K562 (cell line): Measurements from ENCODE around the gene CACNA1C. TPM values are rescaled to one million over a fixed set of nuclear protein-coding genes. Genes with fewer than 3 reads are reported as not detected.

ENCODE experiments used
- ATAC-seq: fragments of 200-7000 bp; cut with Tn5 transposase; 3 replicates; pipeline ENCODE4 v1.9.1; 2020; ENCODE audit warnings: moderate library complexity
- BruUV-seq: library from RNA; stranded (reverse); fragments of 400-500 nt; replicated peaks from 2 replicates; lab custom pipeline; 2021; lab: Mats Ljungman, UMichigan
- CTCF ChIA-PET: fragments of 300-600 bp; formaldehyde crosslinking; extraction: SDS; loops from one replicate; lab custom pipeline; 2021; ENCODE audit warnings: low intra/inter-chr PET ratio; lab: Yijun Ruan, JAX
- POLR2A ChIA-PET: fragments of 300-600, 350-650 bp; sonication (Branson Sonifier 250); formaldehyde crosslinking; extraction: SDS; loops from one replicate; lab custom pipeline; 2021; ENCODE audit warnings: antibody characterized with exemption, inconsistent platforms; lab: Yijun Ruan, JAX
- DNase-seq, 4 experiments: peaks; one replicate each; pipeline versions ENCODE4 v3.0.0 to v3.0.0-alpha.2; 2011 to 2018; ENCODE audit warnings: low spot score in 3 of 4, mixed read lengths in 3 of 4; ENCODE audit errors: extremely low read depth in 1 of 4
- FAIRE-seq: peaks from 2 replicates; lab custom pipeline; 2011; peaks lifted over from hg19 to GRCh38; lab: Jason Lieb, UNC
- H2AFZ ChIP-seq: 2 replicates; pipeline ENCODE4 v1.6.0; 2011; ENCODE audit warnings: low read depth, low read length, control low read depth, inconsistent platforms
- H3K27ac ChIP-seq: fragments of 200-600 bp; 3 replicates; pipeline ENCODE4 v1.8.0; 2011; ENCODE audit warnings: low read depth, mild to moderate bottlenecking, control low read depth, inconsistent platforms, low read length, moderate library complexity, mixed read lengths; ENCODE audit errors: extremely low read depth
- H3K27me3 ChIP-seq, 2 experiments: fragments of 300-600 bp in 1 of 2; 2 replicates in 1 of 2; 3 replicates in 1 of 2; pipeline versions ENCODE4 v1.6.0 to v1.8.0; 2011; ENCODE audit warnings: inconsistent platforms in 2 of 2, low read length in 2 of 2, mild to moderate bottlenecking in 1 of 2, mixed read lengths in 1 of 2, moderate library complexity in 1 of 2; ENCODE audit not compliant: control insufficient read depth in 2 of 2, insufficient read depth in 2 of 2
- H3K36me3 ChIP-seq: fragments of 300-600 bp; 3 replicates; pipeline ENCODE4 v1.8.0; 2011; ENCODE audit warnings: mild to moderate bottlenecking, low read length, inconsistent platforms; ENCODE audit not compliant: control insufficient read depth, insufficient read depth
- H3K4me1 ChIP-seq, 2 experiments: fragments of 200-600 bp in 1 of 2; replicated peaks in 1 of 2; 2 replicates in 1 of 2; 3 replicates in 1 of 2; pipeline versions ENCODE4 v1.5.1 to v1.8.0; 2011; ENCODE audit warnings: inconsistent platforms in 2 of 2, low read length in 2 of 2, mild to moderate bottlenecking in 1 of 2, mixed read lengths in 1 of 2, moderate library complexity in 1 of 2; ENCODE audit not compliant: control insufficient read depth in 2 of 2, insufficient read depth in 2 of 2
- H3K4me2 ChIP-seq: 2 replicates; pipeline ENCODE4 v1.6.1; 2011; ENCODE audit warnings: low read length, control low read depth, inconsistent platforms, mixed read lengths; ENCODE audit not compliant: insufficient read depth
- H3K4me3 ChIP-seq: fragments of 200-600 bp; sonication (generic), shearing (Covaris generic); 2 replicates; pipeline ENCODE4 v1.5.1; 2016; ENCODE audit warnings: control low read depth, inconsistent platforms
- H3K79me2 ChIP-seq: fragments of 200-600 bp; 3 replicates; pipeline ENCODE4 v1.8.0; 2011; ENCODE audit warnings: low read length, inconsistent platforms; ENCODE audit not compliant: control insufficient read depth, insufficient read depth
- H3K9ac ChIP-seq, 2 experiments: 2 replicates each; pipeline versions ENCODE4 v1.6.0 to v1.6.1; 2011; ENCODE audit warnings: low read depth in 2 of 2, low read length in 2 of 2, control low read depth in 1 of 2, inconsistent platforms in 1 of 2, mild to moderate bottlenecking in 1 of 2, mixed read lengths in 1 of 2; ENCODE audit not compliant: insufficient read depth in 1 of 2
- H3K9me1 ChIP-seq: one replicate; pipeline ENCODE4 v1.6.0; 2011; ENCODE audit warnings: inconsistent platforms, mild to moderate bottlenecking, low read length, moderate library complexity; ENCODE audit not compliant: control insufficient read depth, insufficient read depth
- H3K9me3 ChIP-seq: replicated peaks from 2 replicates; pipeline ENCODE4 v1.5.1; 2011; ENCODE audit warnings: low read depth, low read length, inconsistent platforms; ENCODE audit not compliant: control insufficient read depth, insufficient read depth
- H4K20me1 ChIP-seq: replicated peaks from 2 replicates; pipeline ENCODE4 v1.6.1; 2011; ENCODE audit warnings: low read length, inconsistent platforms, mixed read lengths; ENCODE audit not compliant: control insufficient read depth, insufficient read depth
- ASH1L ChIP-seq: fragments of 450-650 bp; IDR thresholded peaks from 2 replicates; pipeline ENCODE4 v1.6.1; 2018; ENCODE audit warnings: borderline replicate concordance, mild to moderate bottlenecking, low read depth; ENCODE audit not compliant: partially characterized antibody
- CUX1 ChIP-seq: fragments of 200-800 bp; sonication (Bioruptor generic); IDR thresholded peaks from 2 replicates; pipeline ENCODE4 v1.6.1; 2016; ENCODE audit warnings: missing genetic modification characterization, missing compliant biosample characterization
- E2F1 ChIP-seq: sonication (generic); formaldehyde crosslinking; IDR thresholded peaks from 2 replicates; pipeline ENCODE4 v1.8.1; 2023; ENCODE audit warnings: mild to moderate bottlenecking, missing genetic modification reagents, moderate library complexity
- ESRRA ChIP-seq: fragments of 450-650 bp; IDR thresholded peaks from 2 replicates; pipeline ENCODE4 v1.6.1; 2014; ENCODE audit warnings: low read depth, mild to moderate bottlenecking, moderate library complexity, borderline replicate concordance
- PHB ChIP-seq: fragments of 250-450 bp; sonication (Bioruptor Pico); IDR thresholded peaks from 2 replicates; pipeline ENCODE4 v1.5.0; 2021
- RFX1 ChIP-seq: fragments of 450-650 bp; IDR thresholded peaks from 2 replicates; pipeline ENCODE4 v1.6.1; 2016; ENCODE audit warnings: mild to moderate bottlenecking, moderate library complexity
- U2AF2 ChIP-seq: fragments of 200-400 bp; formaldehyde crosslinking; optimal IDR thresholded peaks from 2 replicates; pipeline ENCODE3; 2017; ENCODE audit warnings: low read depth, mild to moderate bottlenecking, low read length
- ZBTB26 ChIP-seq: fragments of 450-650 bp; formaldehyde crosslinking; IDR thresholded peaks from 2 replicates; pipeline ENCODE4 v1.4.0; 2022; ENCODE audit warnings: missing genetic modification characterization
- ZNF445 ChIP-seq: fragments of 250-450 bp; sonication (Bioruptor Pico); IDR thresholded peaks from 2 replicates; pipeline ENCODE4 v1.4.0; 2020; ENCODE audit warnings: low read depth, mild to moderate bottlenecking, moderate library complexity
- ZNF589 ChIP-seq: fragments of 200-800 bp; sonication (Bioruptor generic); IDR thresholded peaks from 2 replicates; pipeline ENCODE4 v1.6.1; 2016; ENCODE audit warnings: low read depth, missing genetic modification characterization, missing compliant biosample characterization
- ZNF785 ChIP-seq: fragments of 250-450 bp; sonication (Bioruptor Pico); IDR thresholded peaks from 2 replicates; pipeline ENCODE4 v1.4.0; 2020; ENCODE audit warnings: mild to moderate bottlenecking
- whole genome bisulfite sequencing: fragments of 100-300 bp; shearing (Covaris generic); methylation state at CpG from one replicate; pipeline ENCODE4 v1.1.6; 2016; ENCODE audit warnings: low coverage, mixed read lengths; ENCODE audit not compliant: insufficient coverage; ENCODE audit errors: missing lambda C conversion rate; 5-methylcytosine and 5-hydroxymethylcytosine counted together
- in situ Hi-C: fragments of 300-500 bp; cut with MboI; formaldehyde crosslinking; loops from 4 replicates; pipeline ENCODE4 v1.15.0; 2018; ENCODE audit warnings: inconsistent platforms, mixed read lengths
- intact Hi-C: fragments of 100-400 bp; cut with micrococcal nuclease; formaldehyde crosslinking; loops from 2 replicates; pipeline ENCODE4 v1.14.2; 2022
- polyA plus RNA-seq, 8 experiments: library from polyadenylated mRNA; depleted of rRNA in 4 of 8; stranded (reverse) in 5 of 8; unstranded in 3 of 8; fragments of >200 nt; fragmentation: Nextera tagmentation in 2 of 8; fragmentation: Illumina TruSeq in 1 of 8; extraction: Ambion mirVana in 2 of 8; extraction: Trizol in 1 of 8; gene quantifications; 2 replicates each; pipeline versions ENCODE4 v1.2.1 to v1.2.3, GENCODE V29; 2011 to 2014; ENCODE audit warnings: inconsistent platforms in 1 of 8, missing spikeins in 1 of 8
- total RNA-seq, 7 experiments: library from RNA; depleted of rRNA in 6 of 7; stranded (reverse); fragments of >200 nt in 6 of 7; fragmentation: Illumina TruSeq in 2 of 7; extraction: Trizol in 2 of 7; gene quantifications; 2 replicates each; pipeline versions ENCODE4 v1.2.1 to v1.2.3, GENCODE V29; 2011 to 2021; ENCODE audit warnings: low replicate concordance in 1 of 7
- TF ChIP-seq, protein P1 (sequence below): fragments of 250-450 bp; sonication (Bioruptor Pico); IDR thresholded peaks from 2 replicates; pipeline ENCODE4 v1.9.0; 2021; ENCODE audit warnings: mild to moderate bottlenecking, inconsistent platforms

CACNA1C gene
- total and polyA plus RNA-seq, 9 of the 15 experiments (the other 6 are each of a cell fraction or from before 2014, with no cell fraction given) = not detected

DNA sequence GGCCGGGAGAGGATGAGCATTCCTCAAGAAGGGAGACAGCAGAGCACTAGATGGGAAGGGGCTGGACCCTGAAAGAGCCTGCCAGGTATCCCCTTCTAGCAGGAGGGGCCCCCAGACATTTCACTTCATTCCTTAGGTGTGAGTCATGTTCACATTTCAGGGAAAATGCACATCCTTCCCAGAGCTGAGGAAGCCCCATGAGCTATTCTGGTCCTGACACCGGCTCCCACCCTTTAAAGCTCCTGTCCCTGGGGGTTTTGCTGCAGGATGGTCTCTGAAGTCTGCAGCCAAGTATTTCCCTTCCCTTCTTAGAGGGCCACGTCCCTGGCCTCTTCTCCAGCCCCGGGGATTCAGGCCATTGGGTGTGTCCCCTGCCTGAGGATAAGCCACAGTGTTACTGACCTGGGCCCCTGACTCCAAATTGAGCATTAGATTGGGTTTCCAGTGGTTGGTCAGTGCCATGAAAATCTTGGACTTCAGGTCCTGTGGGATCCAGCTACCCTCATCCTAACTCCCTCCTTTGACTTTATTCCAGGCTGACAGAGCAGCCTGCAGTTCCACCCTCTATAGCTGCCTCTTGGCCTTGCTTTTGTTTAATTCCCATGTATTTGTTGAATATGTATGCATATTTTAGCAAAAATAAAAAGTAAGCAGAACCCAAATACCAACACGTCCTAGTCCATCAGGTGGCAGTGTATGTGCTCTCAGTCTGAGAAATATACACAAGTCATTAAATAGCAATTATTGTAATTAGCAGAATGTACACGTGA, 267.1 kb downstream of the CACNA1C start:
- no TSS peak for BruUV-seq
- POLR2A ChIA-PET = no interaction called here
- Histone ChIP-seq H3K9me3 (no peaks in the 10 kb centered on the region), H2AFZ (no peak overlapping the region), H3K36me3 (no peaks in the 10 kb centered on the region), H3K9me1 (no peaks in the 10 kb centered on the region), H3K4me1 (no peaks in the 10 kb centered on the region), H3K27me3 (peaks cover 0 to 19% of the 10 kb centered on the region in 2 experiments; a peak in 2 of 5 replicates), H4K20me1 (no peaks in the 10 kb centered on the region), H3K9ac (no peak overlapping the region), H3K27ac (no peak overlapping the region), H3K4me3 (no peak overlapping the region), H3K79me2 (no peaks in the 10 kb centered on the region), H3K4me2 (no peak overlapping the region)
- intact Hi-C loops (no loop called here), in situ Hi-C loops (no loop called here)
- no peak for DNase-seq
- FAIRE-seq = no peak
- CTCF ChIA-PET = no interaction called here
- ATAC-seq = no peak
- 0% methylated on average over 5 of the region's 6 CpGs for WGBS
- TF ChIP-seq E2F1 (CRISPR knock-in tag) = no peak
- no peak for TF ChIP-seq RFX1
- no peak for TF ChIP-seq CUX1 (CRISPR knock-in tag)
- no peak for TF ChIP-seq ZNF589 (CRISPR knock-in tag)
- TF ChIP-seq ESRRA = no peak
- TF ChIP-seq ZNF785 (CRISPR knock-in tag) = no peak
- no peak for TF ChIP-seq ZNF445
- no peak for TF ChIP-seq PHB (CRISPR knock-in tag)
- no peak for TF ChIP-seq ASH1L
- no peak for TF ChIP-seq ZBTB26 (CRISPR knock-in tag)
- TF ChIP-seq U2AF2 = no peak
- TF ChIP-seq, protein P1, sequence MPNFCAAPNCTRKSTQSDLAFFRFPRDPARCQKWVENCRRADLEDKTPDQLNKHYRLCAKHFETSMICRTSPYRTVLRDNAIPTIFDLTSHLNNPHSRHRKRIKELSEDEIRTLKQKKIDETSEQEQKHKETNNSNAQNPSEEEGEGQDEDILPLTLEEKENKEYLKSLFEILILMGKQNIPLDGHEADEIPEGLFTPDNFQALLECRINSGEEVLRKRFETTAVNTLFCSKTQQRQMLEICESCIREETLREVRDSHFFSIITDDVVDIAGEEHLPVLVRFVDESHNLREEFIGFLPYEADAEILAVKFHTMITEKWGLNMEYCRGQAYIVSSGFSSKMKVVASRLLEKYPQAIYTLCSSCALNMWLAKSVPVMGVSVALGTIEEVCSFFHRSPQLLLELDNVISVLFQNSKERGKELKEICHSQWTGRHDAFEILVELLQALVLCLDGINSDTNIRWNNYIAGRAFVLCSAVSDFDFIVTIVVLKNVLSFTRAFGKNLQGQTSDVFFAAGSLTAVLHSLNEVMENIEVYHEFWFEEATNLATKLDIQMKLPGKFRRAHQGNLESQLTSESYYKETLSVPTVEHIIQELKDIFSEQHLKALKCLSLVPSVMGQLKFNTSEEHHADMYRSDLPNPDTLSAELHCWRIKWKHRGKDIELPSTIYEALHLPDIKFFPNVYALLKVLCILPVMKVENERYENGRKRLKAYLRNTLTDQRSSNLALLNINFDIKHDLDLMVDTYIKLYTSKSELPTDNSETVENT (CRISPR knock-in tag) = no peak
